Measurements from ENCODE around the gene MTRF1L.

DNA sequence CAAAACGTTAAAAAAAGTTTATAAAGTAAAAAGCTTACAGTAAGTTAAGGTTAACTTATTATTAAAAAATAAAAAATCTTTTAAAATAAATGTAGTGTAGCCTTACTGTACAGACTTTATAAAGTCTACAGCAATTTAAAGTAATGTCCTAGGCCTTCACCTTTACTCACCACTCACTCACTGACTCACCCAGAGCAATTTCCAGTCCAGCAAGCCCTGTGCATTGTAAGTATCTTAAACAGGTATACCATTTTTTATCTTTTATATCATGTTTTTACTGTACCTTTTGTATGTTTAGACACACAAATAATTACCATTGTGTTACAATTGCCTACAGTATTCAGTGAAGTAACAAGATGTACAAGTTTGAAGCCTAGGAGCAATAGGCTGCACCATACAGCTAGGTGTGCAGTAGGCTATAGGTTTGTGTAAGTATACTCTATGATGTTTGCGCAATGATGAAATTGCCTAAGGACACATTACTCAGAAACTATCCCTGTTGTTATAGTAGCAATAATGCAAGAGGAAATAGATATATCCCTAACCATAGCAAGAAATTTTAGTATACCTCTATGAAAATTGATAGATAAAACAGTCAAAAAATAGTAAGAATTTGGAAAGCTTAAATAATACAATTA is 59.1 kb downstream of the MTRF1L start:
- TF ChIP-seq, protein P1, sequence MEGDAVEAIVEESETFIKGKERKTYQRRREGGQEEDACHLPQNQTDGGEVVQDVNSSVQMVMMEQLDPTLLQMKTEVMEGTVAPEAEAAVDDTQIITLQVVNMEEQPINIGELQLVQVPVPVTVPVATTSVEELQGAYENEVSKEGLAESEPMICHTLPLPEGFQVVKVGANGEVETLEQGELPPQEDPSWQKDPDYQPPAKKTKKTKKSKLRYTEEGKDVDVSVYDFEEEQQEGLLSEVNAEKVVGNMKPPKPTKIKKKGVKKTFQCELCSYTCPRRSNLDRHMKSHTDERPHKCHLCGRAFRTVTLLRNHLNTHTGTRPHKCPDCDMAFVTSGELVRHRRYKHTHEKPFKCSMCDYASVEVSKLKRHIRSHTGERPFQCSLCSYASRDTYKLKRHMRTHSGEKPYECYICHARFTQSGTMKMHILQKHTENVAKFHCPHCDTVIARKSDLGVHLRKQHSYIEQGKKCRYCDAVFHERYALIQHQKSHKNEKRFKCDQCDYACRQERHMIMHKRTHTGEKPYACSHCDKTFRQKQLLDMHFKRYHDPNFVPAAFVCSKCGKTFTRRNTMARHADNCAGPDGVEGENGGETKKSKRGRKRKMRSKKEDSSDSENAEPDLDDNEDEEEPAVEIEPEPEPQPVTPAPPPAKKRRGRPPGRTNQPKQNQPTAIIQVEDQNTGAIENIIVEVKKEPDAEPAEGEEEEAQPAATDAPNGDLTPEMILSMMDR (conservative IDR thresholded peaks at IDR 0.05): no peak
- TF ChIP-seq ZFX (IDR thresholded peaks at IDR 0.05): no peak
